ENCODE data around the gene PSMB4. TPM values are rescaled to one million over a fixed set of nuclear protein-coding genes. Genes with fewer than 3 reads are reported as not detected.
A peak's percentile ranks its signal among the peaks of the same experiment; 100 is the strongest.
"Not testable (repeated sequence)": the region's sequence is repeated elsewhere in the genome, so short reads cannot be mapped to it uniquely, and the experiment has no call there.

The PSMB4 gene
- total RNA-seq, 1 donor from 2014 or later, result 289 TPM

DNA sequence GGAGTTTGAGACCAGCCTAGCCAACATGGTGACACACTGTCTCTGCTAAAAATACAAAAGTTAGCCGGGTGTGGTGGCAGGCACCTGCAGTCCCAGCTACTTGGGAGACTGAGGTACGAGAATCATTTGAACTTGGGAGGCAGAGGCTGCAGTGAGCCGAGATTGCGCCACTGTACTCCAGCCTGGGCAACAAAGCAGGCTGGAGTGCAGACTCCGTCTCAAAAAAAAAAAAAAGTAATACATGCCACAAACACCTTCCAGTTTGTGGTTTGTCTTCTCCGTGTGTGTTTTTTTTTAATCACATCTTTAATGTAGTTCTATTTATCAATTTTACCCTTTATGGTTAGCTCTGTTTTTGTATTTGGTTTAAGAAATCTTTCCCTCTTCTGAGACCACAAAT lies 37.6 kb downstream of the PSMB4 start:
- no peak for DNase-seq (ENCODE audit: extremely low read depth, low read depth, low spot score)

- not testable (repeated sequence) for DNase-seq (ENCODE audit: extremely low read depth, low read depth, low spot score)
These were observed 38.0 kb downstream of the PSMB4 start for GRCh38 chr1:151437396-151437795.

DNA sequence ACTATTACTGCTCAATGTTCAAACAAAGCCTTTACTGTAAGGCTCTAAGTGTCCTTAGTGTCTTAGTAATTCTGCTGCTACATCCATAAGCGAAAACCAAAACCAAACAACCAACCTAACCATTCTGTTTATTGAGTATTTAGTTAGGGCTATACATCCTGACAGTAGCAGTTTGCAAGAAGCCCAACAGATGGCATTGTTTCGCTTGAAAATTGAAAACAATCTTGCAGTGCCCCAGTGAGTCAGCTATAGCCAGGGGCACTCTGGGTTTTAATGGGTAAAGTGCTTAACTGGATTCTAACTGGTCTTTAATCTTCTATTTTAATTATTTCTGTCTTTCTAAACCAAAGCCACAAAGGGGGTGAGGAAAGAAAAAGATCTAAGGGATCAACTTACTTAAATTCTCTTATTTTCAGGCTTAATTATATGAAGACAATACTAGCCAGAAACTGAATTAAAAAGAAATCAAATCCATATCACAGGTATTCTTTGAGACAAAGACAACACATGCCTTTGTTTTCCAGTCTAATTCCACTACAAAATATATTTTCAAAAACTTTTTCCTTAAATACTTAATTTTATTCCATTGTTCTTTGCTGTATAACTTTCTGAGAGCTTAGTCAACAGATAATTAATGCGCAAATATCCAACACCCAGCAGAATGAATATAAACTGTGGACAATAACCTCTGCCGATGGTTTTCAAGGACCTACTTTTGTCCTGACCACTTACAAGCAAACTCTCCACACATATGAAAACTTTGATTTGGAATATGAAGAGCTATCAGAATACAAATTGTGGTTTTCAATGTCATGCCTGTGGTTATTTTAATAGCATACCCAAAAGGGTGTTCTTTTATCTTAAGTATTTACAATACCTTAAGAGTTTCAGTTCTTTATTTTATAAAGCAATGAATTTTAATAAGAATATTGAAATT lies 44.7 kb downstream of the PSMB4 start:
- peak; percentile 70 for DNase-seq (ENCODE audit: extremely low read depth, low read depth, low spot score)

- no peak for DNase-seq (ENCODE audit: extremely low read depth, low read depth, low spot score)
These were observed 45.4 kb downstream of the PSMB4 start for GRCh38 chr1:151444783-151445177.

GRCh38 chr1:151447696-151448095 lies 48.3 kb downstream of the PSMB4 start:
- no peak for DNase-seq (ENCODE audit: extremely low read depth, low read depth, low spot score)

Other genes starting within 250 kb of the PSMB4 start
- not detected in 2 replicates for gene TNFAIP8L2, start 242.9 kb upstream of the PSMB4 start, total RNA-seq
- 4.7 and 5.9 TPM in 2 replicates for gene LYSMD1, start 233.7 kb upstream of the PSMB4 start, total RNA-seq
- gene SCNM1, start 233.4 kb upstream of the PSMB4 start, total RNA-seq, result 39.3 and 42.6 TPM in 2 replicates
- gene TMOD4, start 223.6 kb upstream of the PSMB4 start, total RNA-seq, result not detected in 2 replicates
- gene VPS72, start 209.4 kb upstream of the PSMB4 start, total RNA-seq, result 38.1 and 58.2 TPM in 2 replicates
- 36.4 and 45.3 TPM in 2 replicates for gene PIP5K1A, start 201.0 kb upstream of the PSMB4 start, total RNA-seq
- 151 and 156 TPM in 2 replicates for gene PSMD4, start 144.8 kb upstream of the PSMB4 start, total RNA-seq
- 17.6 and 22.8 TPM in 2 replicates for gene ZNF687, start 117.3 kb upstream of the PSMB4 start, total RNA-seq
- gene PI4KB, start 72.2 kb upstream of the PSMB4 start, total RNA-seq, result 48.5 and 56.1 TPM in 2 replicates
- gene RFX5, start 52.3 kb upstream of the PSMB4 start, total RNA-seq, result 45.6 and 47.0 TPM in 2 replicates
- gene SELENBP1, start 26.9 kb upstream of the PSMB4 start, total RNA-seq, result 0.93 and 1.2 TPM in 2 replicates
- 29.5 and 37.3 TPM in 2 replicates for gene POGZ, start 59.9 kb downstream of the PSMB4 start, total RNA-seq
- gene CGN, start 111.8 kb downstream of the PSMB4 start, total RNA-seq, result 0.12 and 0.58 TPM in 2 replicates
- 5.1 and 6.8 TPM in 2 replicates for gene TUFT1, start 140.7 kb downstream of the PSMB4 start, total RNA-seq
- 17.7 and 21.0 TPM in 2 replicates for gene SNX27, start 212.5 kb downstream of the PSMB4 start, total RNA-seq